ENCODE measurements around the gene ALDH1L2.

- TF ChIP-seq CTCF (conservative IDR thresholded peaks at IDR 0.05) (no peak), EZH2 (IDR thresholded peaks at IDR 0.05; ENCODE audit: low read depth) (no peak)
Measured at GRCh38 chr12:105013892-105014291, 70.4 kb downstream of the ALDH1L2 start.
